22Rv1 (cell line): ENCODE measurements around the gene C4orf50.
"Not testable (repeated sequence)": the region's sequence is repeated elsewhere in the genome, so short reads cannot be mapped to it uniquely, and the experiment has no call there.

Experiments
- H3K27ac ChIP-seq: fragments of 450-650 bp; 2 replicates; pipeline ENCODE4 v1.5.1; 2017
- CTCF ChIP-seq: fragments of 450-650 bp; IDR thresholded peaks from 2 replicates; pipeline ENCODE4 v1.5.1; 2017; ENCODE audit warnings: mild to moderate bottlenecking
- ZFX ChIP-seq: fragments of 450-650 bp; IDR thresholded peaks from 2 replicates; pipeline ENCODE4 v1.6.1; 2017; ENCODE audit warnings: antibody characterized with exemption, borderline replicate concordance

Gene C4orf50

DNA sequence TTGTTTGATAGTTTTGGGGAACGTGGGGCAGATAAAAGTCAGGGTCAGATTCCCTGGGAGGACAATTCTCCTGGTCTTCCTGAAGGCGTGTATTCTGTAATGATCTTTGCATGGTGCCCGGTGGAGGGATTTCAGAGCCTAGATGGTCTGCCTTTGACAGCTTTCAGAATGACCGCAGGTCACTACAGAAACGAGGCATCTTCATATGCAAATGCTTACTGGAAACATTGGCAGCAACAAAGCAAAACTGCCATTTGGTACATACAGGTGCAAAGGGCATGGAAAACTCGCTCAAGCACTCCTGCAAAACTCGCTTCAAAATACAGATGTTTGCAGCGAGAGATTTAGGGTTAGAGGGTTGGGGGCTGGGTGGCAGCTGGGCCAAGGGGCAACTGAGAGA is 8.8 kb downstream of the C4orf50 start:
- TF ChIP-seq ZFX (no peak), CTCF (no peak)
- H3K27ac ChIP-seq = no peak overlapping the region

- H3K27ac ChIP-seq = no peak overlapping the region
- TF ChIP-seq CTCF (no peak), ZFX (no peak)
Observed at GRCh38 chr4:6008766-6009385, 9.4 kb downstream of the C4orf50 start.

DNA sequence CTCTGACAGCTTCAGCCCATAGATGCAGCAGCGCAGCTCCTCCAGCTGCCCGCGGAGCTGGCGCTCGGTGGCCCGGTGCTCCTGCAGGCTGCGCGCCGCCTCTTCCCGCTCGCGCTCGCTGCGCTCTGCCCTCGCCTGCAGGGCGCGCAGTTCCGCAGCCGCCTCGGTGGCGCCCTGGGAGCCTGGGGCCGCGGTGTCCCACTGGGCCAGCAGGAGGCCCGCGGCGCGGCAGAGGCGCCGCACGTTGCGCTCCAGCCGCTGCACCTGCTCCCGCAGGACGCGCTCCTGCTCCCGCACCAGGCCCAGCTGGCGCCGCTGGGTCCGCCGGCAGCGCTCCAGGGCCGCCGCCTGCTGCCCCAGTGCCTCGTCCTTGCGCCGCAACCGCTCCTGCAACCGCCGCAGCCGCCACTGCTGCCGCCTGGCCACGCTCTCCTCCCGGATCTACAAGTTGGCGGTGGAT is 10.1 kb downstream of the C4orf50 start:
- peak; percentile 72 for TF ChIP-seq CTCF
- no peak for TF ChIP-seq ZFX
- no peak overlapping the region for H3K27ac ChIP-seq

DNA sequence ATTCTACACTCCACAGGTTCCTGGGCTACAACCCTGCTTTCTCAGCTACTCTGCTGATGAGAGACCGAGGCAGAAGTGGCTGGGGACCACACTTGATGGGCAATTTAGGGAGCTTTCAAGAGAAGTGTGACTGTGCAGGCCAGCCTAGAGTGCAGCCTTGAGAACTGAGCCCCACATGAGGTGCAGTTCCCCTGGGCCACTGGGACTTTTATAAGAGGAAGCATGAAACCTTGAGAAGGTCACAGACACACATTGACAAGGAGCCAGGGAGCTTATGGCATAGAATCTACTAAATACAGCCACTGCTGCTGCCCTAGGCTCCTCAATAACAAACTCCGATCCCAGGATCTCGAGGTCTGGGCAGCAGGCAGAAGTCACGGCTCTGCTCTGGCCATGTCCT is 13.1 kb downstream of the C4orf50 start:
- TF ChIP-seq ZFX = no peak
- no peak for TF ChIP-seq CTCF

DNA sequence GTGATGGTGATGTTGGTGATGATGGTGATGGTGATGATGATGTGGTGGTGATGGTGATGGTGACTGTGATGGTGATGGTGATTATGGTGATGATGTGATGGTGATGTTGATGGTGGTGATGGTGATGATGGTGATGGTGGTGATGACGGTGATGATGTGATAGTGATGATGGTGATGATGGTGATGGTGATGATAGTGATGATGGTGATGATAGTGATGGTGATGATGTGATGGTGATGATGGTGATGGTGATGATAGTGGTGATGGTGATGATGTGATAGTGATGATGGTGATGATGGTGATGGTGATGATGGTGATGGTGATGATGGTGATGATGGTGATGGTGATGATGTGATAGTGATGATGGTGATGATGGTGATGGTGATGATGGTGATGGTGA is 14.7 kb downstream of the C4orf50 start:
- H3K27ac ChIP-seq = not testable (repeated sequence)

More for the DNA sequence above, 13.1 kb downstream of the C4orf50 start:
- no peak overlapping the region for H3K27ac ChIP-seq

GRCh38 chr4:6002926-6003325 is 15.3 kb downstream of the C4orf50 start:
- no peak for TF ChIP-seq ZFX
- TF ChIP-seq CTCF = no peak
- H3K27ac ChIP-seq = no peak overlapping the region

DNA sequence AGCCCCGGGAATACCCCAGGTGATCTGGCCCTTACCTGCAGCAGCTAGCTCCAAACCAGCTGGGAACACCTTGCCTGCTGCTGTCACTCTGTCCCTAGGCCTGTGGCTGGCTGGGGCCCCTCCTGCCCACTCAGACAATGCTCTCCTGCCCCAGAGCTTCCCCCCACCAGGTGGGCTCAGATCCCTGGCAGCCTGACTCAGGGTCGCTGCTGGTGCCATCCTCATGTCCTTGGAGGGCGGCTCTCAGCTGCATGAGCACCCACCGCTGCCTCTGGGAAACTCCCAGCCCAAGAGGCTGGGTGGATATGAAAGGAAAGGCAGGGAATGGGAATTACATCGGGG is 15.8 kb downstream of the C4orf50 start:
- TF ChIP-seq ZFX (no peak), CTCF (no peak)
- H3K27ac ChIP-seq = no peak overlapping the region
